SK-N-SH treated with all-trans-retinoic acid at 6 μM for 48 hours (cell line): Measurements from ENCODE around the gene HDAC1.
"Not testable (repeated sequence)": the region's sequence is repeated elsewhere in the genome, so short reads cannot be mapped to it uniquely, and the experiment has no call there.

ENCODE experiments used
- ATAC-seq: fragments of 200-7000 bp; cut with Tn5 transposase; 3 replicates; pipeline ENCODE4 v1.9.1; 2020; ENCODE audit warnings: mild to moderate bottlenecking, moderate library complexity
- BACH2 ChIP-seq: fragments of 250-450 bp; sonication (Bioruptor Pico); IDR thresholded peaks from 2 replicates; pipeline ENCODE4 v1.9.0; 2021; ENCODE audit warnings: mild to moderate bottlenecking, borderline replicate concordance
- CREB5 ChIP-seq: fragments of 250-450 bp; sonication (Bioruptor Pico); IDR thresholded peaks from 2 replicates; pipeline ENCODE4 v1.5.1; 2020; ENCODE audit warnings: low read depth, mild to moderate bottlenecking, moderate library complexity
- CSDC2 ChIP-seq: fragments of 250-450 bp; sonication (Bioruptor Pico); IDR thresholded peaks from 2 replicates; pipeline ENCODE4 v1.5.0; 2020; ENCODE audit warnings: mild to moderate bottlenecking, moderate library complexity
- CSRNP3 ChIP-seq: fragments of 250-450 bp; sonication (Bioruptor Pico); IDR thresholded peaks from 2 replicates; pipeline ENCODE4 v1.5.1; 2021; ENCODE audit warnings: mild to moderate bottlenecking, moderate library complexity
- ESRRG ChIP-seq: fragments of 250-450 bp; sonication (Bioruptor Pico); IDR thresholded peaks from 2 replicates; pipeline ENCODE4 v1.6.1; 2021; ENCODE audit warnings: mild to moderate bottlenecking
- GLIS3 ChIP-seq: fragments of 250-450 bp; sonication (Bioruptor Pico); IDR thresholded peaks from 2 replicates; pipeline ENCODE4 v1.5.0; 2020; ENCODE audit warnings: mild to moderate bottlenecking, moderate library complexity
- ISL1 ChIP-seq: fragments of 250-450 bp; sonication (Bioruptor Pico); IDR thresholded peaks from 2 replicates; pipeline ENCODE4 v2.1.2; 2022; ENCODE audit warnings: mild to moderate bottlenecking, moderate library complexity
- OSR1 ChIP-seq: fragments of 250-450 bp; sonication (Bioruptor Pico); IDR thresholded peaks from 2 replicates; pipeline ENCODE4 v1.8.0; 2022; ENCODE audit warnings: moderate library complexity, mild to moderate bottlenecking, inconsistent platforms
- PATZ1 ChIP-seq: fragments of 250-450 bp; sonication (Bioruptor Pico); IDR thresholded peaks from 2 replicates; pipeline ENCODE4 v1.8.0; 2020; ENCODE audit warnings: mild to moderate bottlenecking, moderate library complexity, borderline replicate concordance
- POU6F1 ChIP-seq: fragments of 250-450 bp; sonication (Bioruptor Pico); IDR thresholded peaks from 2 replicates; pipeline ENCODE4 v1.8.0; 2021; ENCODE audit warnings: low read depth, mild to moderate bottlenecking, moderate library complexity, borderline replicate concordance
- PPARA ChIP-seq: fragments of 250-450 bp; sonication (Bioruptor Pico); IDR thresholded peaks from 2 replicates; pipeline ENCODE4 v1.5.0; 2020; ENCODE audit warnings: mild to moderate bottlenecking, borderline replicate concordance
- RARB ChIP-seq: fragments of 250-450 bp; sonication (Bioruptor Pico); IDR thresholded peaks from 2 replicates; pipeline ENCODE4 v1.8.0; 2021; ENCODE audit warnings: mild to moderate bottlenecking, moderate library complexity
- SNAI2 ChIP-seq: fragments of 250-450 bp; sonication (Bioruptor Pico); IDR thresholded peaks from 2 replicates; pipeline ENCODE4 v1.5.0; 2020; ENCODE audit warnings: mild to moderate bottlenecking, moderate library complexity
- TCF4 ChIP-seq: fragments of 250-450 bp; sonication (Bioruptor Pico); IDR thresholded peaks from 2 replicates; pipeline ENCODE4 v1.8.0; 2021; ENCODE audit warnings: mild to moderate bottlenecking, moderate library complexity, borderline replicate concordance
- TSHZ2 ChIP-seq: fragments of 250-450 bp; sonication (Bioruptor Pico); IDR thresholded peaks from 2 replicates; pipeline ENCODE4 v1.5.0; 2020; ENCODE audit warnings: mild to moderate bottlenecking, moderate library complexity
- ZC3H10 ChIP-seq: fragments of 250-450 bp; sonication (Bioruptor Pico); IDR thresholded peaks from 2 replicates; pipeline ENCODE4 v1.5.1; 2021; ENCODE audit warnings: mild to moderate bottlenecking, moderate library complexity
- ZFP3 ChIP-seq: fragments of 250-450 bp; sonication (Bioruptor Pico); IDR thresholded peaks from 2 replicates; pipeline ENCODE4 v1.5.0; 2020; ENCODE audit warnings: mild to moderate bottlenecking, moderate library complexity
- ZNF565 ChIP-seq: fragments of 450-650 bp; formaldehyde crosslinking; conservative IDR thresholded peaks from 2 replicates; pipeline ENCODE4 v1.5.0; 2020; ENCODE audit warnings: low read depth, mild to moderate bottlenecking, moderate library complexity
- ZNF8 ChIP-seq: fragments of 450-650 bp; formaldehyde crosslinking; IDR thresholded peaks from 2 replicates; pipeline ENCODE4 v1.5.0; 2020; ENCODE audit warnings: mild to moderate bottlenecking, moderate library complexity

Gene HDAC1

GRCh38 chr1:32353431-32353830, 61.5 kb downstream of the HDAC1 start:
- ATAC-seq, result no peak
- TF ChIP-seq RARB (CRISPR knock-in tag) (no peak), SNAI2 (CRISPR knock-in tag) (no peak), PATZ1 (CRISPR knock-in tag) (no peak), GLIS3 (CRISPR knock-in tag) (no peak), TSHZ2 (CRISPR knock-in tag) (no peak), ZNF8 (no peak), ISL1 (CRISPR knock-in tag) (no peak), POU6F1 (CRISPR knock-in tag) (no peak), BACH2 (CRISPR knock-in tag) (no peak), CSRNP3 (CRISPR knock-in tag) (no peak), ZC3H10 (CRISPR knock-in tag) (no peak), ZFP3 (no peak), CREB5 (no peak), ZNF565 (CRISPR knock-in tag) (no peak), CSDC2 (no peak), TCF4 (no peak)

- no peak for ATAC-seq
- TF ChIP-seq PPARA (CRISPR knock-in tag), result no peak
- TF ChIP-seq CSDC2, result no peak
- no peak for TF ChIP-seq RARB (CRISPR knock-in tag)
- no peak for TF ChIP-seq ESRRG (CRISPR knock-in tag)
- TF ChIP-seq PATZ1 (CRISPR knock-in tag), result no peak
- TF ChIP-seq CREB5, result no peak
- no peak for TF ChIP-seq CSRNP3 (CRISPR knock-in tag)
- no peak for TF ChIP-seq OSR1
These were observed 62.1 kb downstream of the HDAC1 start for GRCh38 chr1:32353886-32354570.

GRCh38 chr1:32355778-32356177, 63.9 kb downstream of the HDAC1 start:
- ATAC-seq, result not testable (repeated sequence)
